Thyroid gland (tissue), 4 donors: ENCODE measurements around the gene ABCC4. TPM values are rescaled to one million over a fixed set of nuclear protein-coding genes. Genes with fewer than 3 reads are reported as not detected.
A peak's percentile ranks its signal among the peaks of the same experiment; 100 is the strongest.

ENCODE experiments used
- DNase-seq, 2 donors: peaks; one replicate each; pipeline ENCODE4 v3.0.0-alpha.2; 2019
- H3K27ac ChIP-seq, 3 donors: fragments of 200-600 bp; sonication (generic); 1 replicate in 2 of 3; 2 replicates in 1 of 3; pipeline ENCODE4 v1.5.1; 2016 to 2019; ENCODE audit warnings: mild to moderate bottlenecking in 1 of 3, moderate library complexity in 1 of 3
- H3K27me3 ChIP-seq: fragments of 200-600 bp; sonication (generic); one replicate; pipeline ENCODE4 v1.5.1; 2019
- H3K36me3 ChIP-seq, 2 donors: fragments of 200-600 bp; sonication (generic); one replicate each; pipeline ENCODE4 v1.5.1; 2016 to 2019
- H3K4me1 ChIP-seq, 2 donors: fragments of 200-600 bp; sonication (generic); one replicate each; pipeline ENCODE4 v1.5.1; 2017 to 2019
- H3K4me3 ChIP-seq, 3 donors: fragments of 200-600 bp; sonication (generic); replicated peaks in 1 of 3; 1 replicate in 2 of 3; 2 replicates in 1 of 3; pipeline ENCODE4 v1.5.1; 2016; ENCODE audit warnings: mild to moderate bottlenecking in 1 of 3
- H3K9me3 ChIP-seq: fragments of 200-600 bp; sonication (generic); one replicate; pipeline ENCODE4 v1.5.1; 2017
- POLR2A ChIP-seq, 2 donors: fragments of 450-650 bp; IDR thresholded peaks; one replicate each; pipeline ENCODE4 v1.6.1; 2017; ENCODE audit warnings: antibody characterized with exemption in 2 of 2, mild to moderate bottlenecking in 2 of 2, moderate library complexity in 1 of 2
- WGBS, 2 donors: methylation state at CpG; one replicate each; pipeline ENCODE4 v1.1.5; 2017; 5-methylcytosine and 5-hydroxymethylcytosine counted together
- intact Hi-C: fragments of 100-400 bp; cut with DNase I; formaldehyde crosslinking; loops from one replicate; pipeline ENCODE4 v1.15.1; 2023
- total RNA-seq, 4 donors: library from RNA; depleted of rRNA; stranded (reverse); fragments of >200 nt; gene quantifications; one replicate each; pipeline ENCODE4 v1.2.3, GENCODE V29; 2016
- TF ChIP-seq, protein P1 (sequence below), 6 experiments: fragments of 200-600 bp in 3 of 6; fragments of 450-650 bp in 3 of 6; sonication (generic) in 3 of 6; IDR thresholded peaks; one replicate each; pipeline ENCODE4 v1.5.1; 2016 to 2019; ENCODE audit warnings: antibody characterized with exemption in 6 of 6, mild to moderate bottlenecking in 2 of 6, inconsistent platforms in 1 of 6, moderate library complexity in 1 of 6

ABCC4 gene
- total RNA-seq, 4 donors from 2014 or later, result 9.1 to 29.6 (median 19.7) TPM

DNA sequence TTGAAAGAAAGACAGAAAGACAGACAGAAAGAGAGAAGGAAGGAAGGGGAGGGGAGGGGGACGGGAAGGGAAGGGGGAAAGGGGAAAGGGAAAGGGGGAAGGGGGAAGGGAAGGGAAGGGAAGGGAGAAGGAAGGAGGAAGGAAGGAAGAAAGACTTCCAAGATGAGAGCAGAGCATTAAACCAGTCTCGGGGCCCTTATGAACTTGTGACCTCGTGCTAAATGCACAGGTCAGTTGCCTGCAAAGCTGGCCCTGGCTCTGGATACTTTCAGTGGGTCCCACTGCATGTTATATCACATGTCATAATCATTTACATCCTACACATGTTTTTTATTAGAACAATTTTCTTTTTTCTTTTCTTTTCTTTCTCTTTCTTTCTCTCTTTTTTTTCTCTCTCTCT lies 24.2 kb upstream of the ABCC4 start:
- Histone ChIP-seq H3K27me3 (no peaks in the 10 kb centered on the region), H3K27ac (no peak overlapping the region), H3K4me3 (no peak overlapping the region), H3K36me3 (no peaks in the 10 kb centered on the region), H3K9me3 (no peaks in the 10 kb centered on the region), H3K4me1 (no peaks in the 10 kb centered on the region)
- TF ChIP-seq, protein P1, sequence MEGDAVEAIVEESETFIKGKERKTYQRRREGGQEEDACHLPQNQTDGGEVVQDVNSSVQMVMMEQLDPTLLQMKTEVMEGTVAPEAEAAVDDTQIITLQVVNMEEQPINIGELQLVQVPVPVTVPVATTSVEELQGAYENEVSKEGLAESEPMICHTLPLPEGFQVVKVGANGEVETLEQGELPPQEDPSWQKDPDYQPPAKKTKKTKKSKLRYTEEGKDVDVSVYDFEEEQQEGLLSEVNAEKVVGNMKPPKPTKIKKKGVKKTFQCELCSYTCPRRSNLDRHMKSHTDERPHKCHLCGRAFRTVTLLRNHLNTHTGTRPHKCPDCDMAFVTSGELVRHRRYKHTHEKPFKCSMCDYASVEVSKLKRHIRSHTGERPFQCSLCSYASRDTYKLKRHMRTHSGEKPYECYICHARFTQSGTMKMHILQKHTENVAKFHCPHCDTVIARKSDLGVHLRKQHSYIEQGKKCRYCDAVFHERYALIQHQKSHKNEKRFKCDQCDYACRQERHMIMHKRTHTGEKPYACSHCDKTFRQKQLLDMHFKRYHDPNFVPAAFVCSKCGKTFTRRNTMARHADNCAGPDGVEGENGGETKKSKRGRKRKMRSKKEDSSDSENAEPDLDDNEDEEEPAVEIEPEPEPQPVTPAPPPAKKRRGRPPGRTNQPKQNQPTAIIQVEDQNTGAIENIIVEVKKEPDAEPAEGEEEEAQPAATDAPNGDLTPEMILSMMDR (IDR thresholded peaks at IDR 0.05), result no peak
- no peak for TF ChIP-seq POLR2A (IDR thresholded peaks at IDR 0.05)
- intact Hi-C loops, result no loop called here
- DNase-seq, result no peak
- 75 to 79% methylated on average over 3 of the region's 3 CpGs for WGBS, 2 donors

DNA sequence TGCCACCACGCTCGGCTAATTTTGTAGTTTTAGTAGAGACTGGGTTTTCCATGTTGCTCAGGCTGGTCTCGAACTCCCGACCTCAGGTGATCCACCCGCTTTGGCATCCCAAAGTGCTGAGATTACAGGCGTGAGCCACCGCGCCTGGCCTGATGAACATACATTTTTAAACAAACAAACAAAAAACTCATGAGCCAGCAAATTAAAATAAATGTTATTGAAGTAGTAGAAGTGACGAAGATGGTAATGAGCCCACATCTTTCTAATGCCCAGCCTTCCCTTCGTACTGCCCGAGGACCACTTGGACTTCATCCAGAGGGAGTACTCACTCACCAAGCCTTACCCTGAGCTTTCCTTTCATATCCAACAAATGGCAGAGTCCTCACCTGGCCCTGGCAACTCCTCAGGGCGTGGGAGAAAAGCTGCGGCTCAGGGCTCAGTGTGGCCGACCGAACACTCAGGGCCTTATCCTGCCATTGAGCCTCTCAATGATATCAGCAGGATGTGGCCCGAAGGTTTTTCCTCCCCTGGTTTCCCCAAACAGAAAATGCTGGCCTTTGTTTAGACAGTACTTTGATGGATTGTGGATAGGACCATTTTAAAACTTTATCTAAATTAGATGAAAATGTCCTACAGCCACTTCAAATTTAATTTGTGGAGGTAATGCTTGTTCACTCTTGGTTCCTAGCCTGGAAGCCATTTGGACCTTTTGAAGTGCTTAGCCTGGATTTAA lies 22.8 kb upstream of the ABCC4 start:
- Histone ChIP-seq H3K36me3 (no peaks in the 10 kb centered on the region), H3K4me1 (no peaks in the 10 kb centered on the region), H3K27me3 (no peaks in the 10 kb centered on the region), H3K27ac (no peak overlapping the region), H3K4me3 (no peak overlapping the region), H3K9me3 (no peaks in the 10 kb centered on the region)
- DNase-seq, result no peak
- WGBS, 2 donors, result 68 to 86% methylated on average over 16 of the region's 16 CpGs
- intact Hi-C loops, result no loop called here
- TF ChIP-seq POLR2A (IDR thresholded peaks at IDR 0.05), result no peak
- TF ChIP-seq, protein P1 (IDR thresholded peaks at IDR 0.05), result no peak

DNA sequence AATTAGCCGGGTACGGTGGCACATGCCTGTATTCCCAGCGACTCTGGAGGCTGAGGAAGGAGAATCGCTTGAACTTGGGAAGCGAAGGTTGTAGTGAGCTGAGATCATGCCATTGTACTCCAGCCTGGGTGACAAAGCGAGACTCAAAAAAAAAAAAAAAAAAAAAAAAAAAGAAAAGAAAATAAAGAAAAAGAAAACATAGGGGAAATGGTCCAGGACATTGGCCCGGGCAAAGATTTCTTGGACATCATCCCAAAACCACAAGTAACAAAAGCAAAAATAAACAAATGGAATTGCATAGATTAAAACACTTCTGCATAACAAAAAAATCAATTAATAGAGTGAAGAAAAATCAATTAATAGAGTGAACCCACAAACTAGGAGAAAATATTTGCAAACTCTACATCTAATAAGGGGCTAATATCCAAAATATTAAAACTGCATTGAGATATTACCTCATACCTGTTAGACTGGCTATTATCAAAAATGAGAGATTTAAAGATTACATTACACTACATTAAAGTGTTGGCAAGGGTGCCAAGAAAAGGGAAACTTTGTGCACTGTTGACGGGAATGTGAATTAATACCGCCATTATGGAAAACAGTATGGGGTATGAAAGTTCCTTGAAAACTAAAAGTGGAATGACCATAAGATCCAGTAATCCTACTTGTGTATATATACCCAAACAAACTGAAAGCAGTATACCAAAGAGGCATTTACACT lies 18.5 kb upstream of the ABCC4 start:
- H3K27me3 ChIP-seq, result no peaks in the 10 kb centered on the region
- no peak for DNase-seq
- intact Hi-C loops, result no loop called here
- peaks cover 0 to 3% of the 10 kb centered on the region in 2 donors for H3K4me1 ChIP-seq
- H3K27ac ChIP-seq, result no peak overlapping the region
- no peak overlapping the region for H3K4me3 ChIP-seq
- H3K9me3 ChIP-seq, result no peaks in the 10 kb centered on the region
- WGBS, 2 donors, result 80 to 83% methylated on average over 9 of the region's 9 CpGs
- no peaks in the 10 kb centered on the region for H3K36me3 ChIP-seq
- TF ChIP-seq POLR2A (IDR thresholded peaks at IDR 0.05), result no peak
- TF ChIP-seq, protein P1 (IDR thresholded peaks at IDR 0.05), result no peak

DNA sequence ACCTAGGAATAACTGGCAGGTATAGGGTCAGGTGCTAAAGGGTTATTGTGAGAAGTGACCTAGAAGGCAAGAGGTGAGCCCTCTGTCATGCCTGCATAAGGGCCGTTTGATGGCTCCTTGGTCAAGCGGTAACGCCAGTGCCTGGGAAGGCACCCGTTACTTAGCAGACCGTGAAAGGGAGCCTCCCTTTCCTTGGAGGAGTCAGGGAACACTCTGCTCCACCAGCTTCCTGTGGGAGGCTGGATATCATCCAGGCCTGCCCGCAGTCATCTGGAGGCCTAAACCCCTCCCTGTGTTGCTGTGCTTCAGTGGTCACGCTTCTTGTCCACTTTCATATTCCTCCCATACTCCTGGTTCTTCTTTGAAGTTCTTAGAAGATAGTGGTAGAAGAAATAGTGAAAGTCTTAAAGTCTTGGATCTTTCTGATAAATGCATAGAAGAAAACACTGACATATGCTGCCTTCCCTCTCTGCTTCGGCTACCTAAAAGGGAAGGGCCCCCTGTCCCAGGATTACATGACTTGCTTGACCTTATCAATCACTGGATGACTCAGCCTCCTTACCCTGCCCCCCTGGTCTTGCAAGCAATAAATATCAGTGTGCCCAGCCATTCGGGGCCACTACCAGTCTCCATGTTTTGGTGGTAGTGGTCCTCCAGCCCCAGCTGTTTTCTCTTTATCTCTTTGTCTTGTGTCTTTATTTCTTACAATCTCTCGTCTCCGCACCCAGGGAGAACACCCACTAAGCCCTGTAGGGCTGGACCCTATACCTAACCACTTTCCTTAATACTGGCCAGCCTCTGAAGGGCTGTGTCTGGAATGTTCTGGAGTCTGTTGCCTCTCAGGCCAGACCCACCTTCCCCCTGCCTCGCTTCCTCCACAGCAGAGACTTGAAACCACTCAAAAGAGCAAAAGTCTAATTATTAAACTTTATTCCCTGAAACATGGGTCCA lies 16.1 kb upstream of the ABCC4 start:
- no peaks in the 10 kb centered on the region for H3K27me3 ChIP-seq
- intact Hi-C loops, result no loop called here
- no peaks in the 10 kb centered on the region for H3K36me3 ChIP-seq
- no peak overlapping the region for H3K4me3 ChIP-seq
- TF ChIP-seq POLR2A (IDR thresholded peaks at IDR 0.05), result no peak
- TF ChIP-seq, protein P1 (IDR thresholded peaks at IDR 0.05), result no peak
- no peak overlapping the region for H3K27ac ChIP-seq
- WGBS, 2 donors, result 64 to 68% methylated on average over 12 of the region's 12 CpGs
- DNase-seq, result peak; percentile 45 to 72
- no peaks in the 10 kb centered on the region for H3K9me3 ChIP-seq
- H3K4me1 ChIP-seq, result peaks cover 0 to 3% of the 10 kb centered on the region in 2 donors
